NCI-H146 (cell line): ENCODE measurements around the gene EDNRA.

Experiments
- DNase-seq: peaks from one replicate; lab custom pipeline; 2025; lab: John Stamatoyannopoulos, UW

The EDNRA gene

DNA sequence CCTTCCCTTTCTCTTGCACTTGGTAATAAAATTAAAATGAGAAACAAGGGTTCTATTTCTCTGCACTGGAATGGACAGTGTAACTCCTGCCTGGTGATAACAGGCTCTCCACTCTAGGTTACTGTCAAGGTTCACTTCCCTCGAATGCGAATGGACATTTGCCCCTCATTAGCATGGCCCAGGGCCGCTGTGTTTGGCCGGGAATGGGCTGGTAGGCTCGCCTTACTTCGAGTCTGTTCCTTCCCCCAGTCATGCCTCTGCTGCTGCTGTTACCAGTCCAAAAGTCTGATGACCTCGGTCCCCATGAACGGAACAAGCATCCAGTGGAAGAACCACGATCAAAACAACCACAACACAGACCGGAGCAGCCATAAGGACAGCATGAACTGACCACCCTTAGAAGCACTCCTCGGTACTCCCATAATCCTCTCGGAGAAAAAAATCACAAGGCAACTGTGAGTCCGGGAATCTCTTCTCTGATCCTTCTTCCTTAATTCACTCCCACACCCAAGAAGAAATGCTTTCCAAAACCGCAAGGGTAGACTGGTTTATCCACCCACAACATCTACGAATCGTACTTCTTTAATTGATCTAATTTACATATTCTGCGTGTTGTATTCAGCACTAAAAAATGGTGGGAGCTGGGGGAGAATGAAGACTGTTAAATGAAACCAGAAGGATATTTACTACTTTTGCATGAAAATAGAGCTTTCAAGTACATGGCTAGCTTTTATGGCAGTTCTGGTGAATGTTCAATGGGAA, 61.5 kb downstream of the EDNRA start:
- DNase-seq: no peak

- no peak for DNase-seq
Observed at GRCh38 chr4:147543034-147543433, 62.1 kb downstream of the EDNRA start.

DNA sequence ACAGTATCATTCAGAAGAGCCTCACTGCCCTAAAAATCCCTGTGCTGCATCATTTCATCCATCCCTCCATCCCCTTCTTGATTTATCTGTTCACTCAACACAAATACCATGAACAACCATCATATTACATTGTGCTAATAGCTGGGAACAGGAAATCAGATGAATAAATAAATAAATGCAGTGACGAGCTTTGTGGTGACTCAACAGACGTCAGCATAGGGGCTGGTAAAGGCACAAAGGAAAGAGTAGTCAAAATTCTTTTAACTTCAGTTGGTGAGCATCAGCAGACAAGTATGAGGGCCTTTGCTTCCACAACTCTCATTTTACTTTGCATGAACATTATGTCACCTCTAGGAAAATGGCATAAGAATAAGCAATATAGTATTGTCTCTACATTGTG, 65.5 kb downstream of the EDNRA start:
- no peak for DNase-seq

DNA sequence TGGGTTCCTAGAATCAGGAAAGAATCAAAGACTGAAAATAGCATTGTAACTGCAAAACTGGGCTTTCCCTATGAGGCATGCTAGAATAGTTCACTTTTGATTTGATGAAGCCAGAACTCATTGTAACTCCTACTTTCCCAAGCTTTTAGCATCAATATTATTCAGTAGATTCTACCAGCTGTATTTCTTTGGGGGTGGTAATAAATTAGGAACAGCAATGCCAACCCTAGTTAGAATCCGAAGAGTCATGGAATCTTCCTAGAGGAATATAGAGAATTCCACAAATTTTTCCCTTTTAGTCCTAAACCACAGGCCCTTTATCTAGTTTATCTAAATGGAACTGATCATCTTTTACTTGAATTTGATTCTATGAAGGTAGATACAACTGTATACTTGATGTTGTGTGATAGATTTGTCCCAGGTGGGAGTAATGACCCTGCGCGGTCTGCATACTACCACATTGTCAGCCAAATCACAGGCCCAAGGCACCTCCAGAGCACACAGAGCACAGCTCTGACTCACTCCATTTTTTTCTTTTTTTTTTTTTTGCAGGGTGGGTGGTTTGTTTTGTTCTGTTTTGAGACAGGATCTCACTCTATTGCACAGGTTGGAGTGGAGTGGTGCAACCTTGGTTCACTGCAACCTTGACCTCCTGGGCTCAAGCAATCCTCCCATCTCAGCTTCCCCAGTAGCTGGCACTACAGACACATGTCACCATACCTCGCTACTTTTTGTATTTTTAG, 66.6 kb downstream of the EDNRA start:
- no peak for DNase-seq

GRCh38 chr4:147548256-147548655, 67.4 kb downstream of the EDNRA start:
- DNase-seq: no peak

DNA sequence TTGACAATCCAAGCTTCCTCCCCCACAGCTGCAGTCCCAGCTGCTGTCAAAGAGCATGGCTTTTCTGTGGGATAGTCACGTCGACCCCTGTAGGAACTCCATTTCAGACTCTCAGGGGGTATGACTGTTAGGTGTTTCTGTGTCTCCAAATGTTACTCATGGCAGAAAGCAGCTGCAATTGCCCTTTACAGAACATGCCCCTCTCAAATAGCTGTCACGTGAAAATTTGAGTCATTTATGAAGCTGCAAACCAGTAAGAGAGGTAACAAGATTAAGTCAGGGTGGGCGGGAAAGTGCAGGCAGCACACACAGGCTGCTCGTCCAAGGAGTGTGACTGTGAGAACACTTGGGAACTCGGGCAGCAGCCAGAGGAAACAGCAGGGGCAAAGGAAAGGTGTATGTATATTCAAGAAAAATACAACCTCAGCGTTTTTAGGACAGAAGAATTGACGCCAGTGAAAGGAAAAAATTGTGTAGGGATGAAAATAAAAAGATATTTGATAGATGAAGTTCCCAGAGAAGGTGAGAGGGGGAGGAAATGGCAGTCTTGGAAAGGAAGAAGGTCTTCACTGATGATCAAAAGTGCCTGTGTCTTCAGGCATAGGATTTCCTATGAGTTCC, 69.8 kb downstream of the EDNRA start:
- no peak for DNase-seq

DNA sequence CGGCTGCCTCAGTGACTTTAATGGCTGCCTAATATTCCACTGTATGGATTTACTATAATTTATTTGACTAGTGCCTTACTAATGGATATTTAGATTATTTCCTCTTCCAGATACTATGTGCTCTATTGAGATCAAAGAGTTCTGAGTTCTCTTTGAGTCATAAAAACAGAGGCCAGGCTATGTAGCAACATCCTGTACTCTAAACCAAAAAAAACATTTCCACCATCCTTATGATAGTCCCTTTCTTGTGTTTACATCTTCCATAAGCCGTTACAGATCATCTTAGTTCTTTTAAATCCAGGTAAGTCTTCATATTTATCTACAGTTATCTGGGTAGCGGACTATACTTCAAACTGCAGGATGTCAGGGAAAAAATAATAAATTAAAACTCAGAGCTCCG, 79.7 kb downstream of the EDNRA start:
- no peak for DNase-seq

- DNase-seq: no peak
Observed at GRCh38 chr4:147566762-147567161, 85.9 kb downstream of the EDNRA start.

GRCh38 chr4:147567276-147567675, 86.4 kb downstream of the EDNRA start:
- no peak for DNase-seq

- DNase-seq: no peak
Observed at GRCh38 chr4:147570616-147571015, 89.7 kb downstream of the EDNRA start.

- no peak for DNase-seq
Observed at GRCh38 chr4:147571036-147571770, 90.3 kb downstream of the EDNRA start.

GRCh38 chr4:147576084-147576483, 95.2 kb downstream of the EDNRA start:
- no peak for DNase-seq

DNA sequence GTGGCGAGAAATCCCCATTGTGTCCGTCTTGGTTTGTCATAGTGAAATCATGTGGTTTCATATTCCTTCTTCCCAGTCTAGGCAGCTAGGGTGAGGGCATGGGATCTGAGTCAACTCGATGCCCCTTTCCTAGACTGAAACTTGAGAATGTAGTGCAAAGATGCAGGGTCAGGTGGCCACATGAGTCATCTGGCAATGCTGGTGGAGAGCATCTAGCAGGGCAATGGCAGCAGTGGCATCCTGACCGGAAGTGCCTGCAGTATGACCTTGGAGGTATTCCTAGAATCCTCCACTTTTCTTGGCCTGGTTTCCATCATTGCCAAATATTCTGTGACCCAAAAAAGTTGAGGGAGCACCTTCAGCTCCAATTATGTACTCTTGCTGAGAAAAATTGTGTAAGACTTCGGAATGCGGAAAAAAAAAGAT, 97.2 kb downstream of the EDNRA start:
- DNase-seq: no peak

DNA sequence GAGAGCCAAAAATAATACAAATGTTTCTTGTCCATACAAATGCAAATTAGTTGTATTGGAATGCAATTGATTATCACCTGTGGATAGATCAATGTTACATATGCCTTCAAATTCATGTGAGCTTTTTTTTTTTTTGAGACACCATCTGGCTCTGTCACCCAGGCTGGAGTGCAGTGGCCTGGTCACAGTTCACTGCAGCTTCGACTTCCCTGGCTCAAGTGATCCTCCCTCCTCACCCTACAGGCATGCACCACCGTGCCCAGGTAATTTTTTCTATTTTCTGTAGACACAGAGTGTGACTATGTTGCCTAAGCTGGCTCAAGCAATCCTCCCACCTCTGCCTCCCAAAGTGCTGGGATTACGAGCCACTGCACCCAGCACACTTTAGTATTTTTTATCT, 97.7 kb downstream of the EDNRA start:
- DNase-seq: no peak

DNA sequence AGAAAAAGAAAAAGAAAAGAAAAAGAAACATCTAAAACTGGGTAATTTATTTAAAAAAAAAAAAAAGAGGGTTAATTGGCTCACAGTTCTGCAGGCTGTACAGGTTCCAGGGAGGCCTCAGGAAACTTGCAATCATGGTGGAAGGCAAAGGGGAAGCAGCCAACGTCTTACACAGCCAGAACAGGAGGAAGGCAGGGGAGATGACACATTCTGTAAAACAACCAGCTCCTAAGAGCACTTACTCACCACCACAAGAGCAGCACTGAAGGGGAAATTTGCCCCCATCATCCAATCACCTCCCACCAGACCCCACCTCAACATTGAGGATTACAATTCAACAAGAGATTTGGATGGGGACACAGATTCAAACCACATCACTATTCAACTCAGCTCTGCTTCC, 99.5 kb downstream of the EDNRA start:
- DNase-seq: no peak

DNA sequence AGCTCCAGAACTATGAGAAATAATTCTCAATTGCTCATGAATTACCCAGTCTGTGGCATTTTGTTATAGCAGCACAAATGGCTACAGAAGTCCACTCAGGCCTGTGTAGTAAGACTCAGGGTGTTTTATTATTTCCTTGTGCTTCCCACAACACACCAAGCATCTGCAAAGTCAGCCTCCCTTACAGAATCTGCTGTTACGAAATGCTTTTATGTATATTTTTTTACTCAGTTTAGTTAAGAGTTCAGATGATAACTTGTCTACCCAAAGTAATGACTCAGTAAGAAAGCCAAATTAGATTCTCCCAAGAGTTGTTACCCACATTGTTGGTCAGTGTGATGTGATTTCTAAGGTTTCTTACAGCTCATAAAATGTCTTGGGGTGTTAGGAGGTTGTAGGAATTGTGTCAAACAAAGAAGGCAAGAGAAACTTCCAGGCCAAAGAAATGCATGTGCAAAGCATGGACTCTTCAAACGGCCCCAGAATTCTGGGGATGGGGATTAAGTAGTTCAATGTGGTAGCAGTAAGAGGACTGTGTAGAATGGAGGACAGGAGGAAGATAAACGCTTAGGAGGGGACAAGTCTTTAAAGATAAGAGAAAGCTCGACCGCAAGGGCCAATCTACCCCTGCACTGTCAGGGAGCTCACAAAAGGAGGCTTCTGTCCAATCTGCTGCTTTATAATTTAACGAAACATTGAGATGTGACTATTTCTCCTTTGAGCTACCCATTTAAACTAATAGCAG, 100.9 kb downstream of the EDNRA start:
- no peak for DNase-seq

DNA sequence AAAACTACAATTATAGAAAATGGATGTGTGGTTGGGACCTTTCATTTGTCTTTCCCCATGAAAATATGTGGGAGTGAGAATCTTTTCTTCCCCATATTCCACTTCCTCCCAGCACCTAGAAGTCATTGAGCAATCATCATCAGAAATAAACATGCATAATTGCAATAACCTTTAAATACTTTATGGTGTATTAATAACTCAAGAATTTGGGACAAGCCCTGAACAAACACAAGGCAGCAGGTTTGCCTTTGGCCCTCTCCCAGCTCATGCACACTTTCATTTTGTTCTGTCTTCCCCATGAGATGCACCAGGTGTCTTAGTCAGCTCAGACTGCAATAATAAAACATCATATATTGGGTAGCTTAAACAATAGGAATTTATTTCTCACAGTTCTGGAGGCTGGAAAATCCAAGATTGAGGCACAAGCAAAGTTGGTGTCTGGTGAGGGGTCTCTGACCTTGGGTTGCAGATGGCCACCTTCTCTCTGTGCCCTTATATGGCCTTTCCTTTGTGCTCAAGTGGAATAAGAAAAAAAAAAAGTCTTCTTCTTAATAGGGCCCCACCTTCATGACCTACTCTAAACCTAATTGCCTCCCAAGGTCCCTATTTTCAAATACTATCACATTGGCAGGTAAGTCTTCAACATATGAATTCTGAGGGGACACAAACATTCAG, 101.6 kb downstream of the EDNRA start:
- DNase-seq: no peak

DNA sequence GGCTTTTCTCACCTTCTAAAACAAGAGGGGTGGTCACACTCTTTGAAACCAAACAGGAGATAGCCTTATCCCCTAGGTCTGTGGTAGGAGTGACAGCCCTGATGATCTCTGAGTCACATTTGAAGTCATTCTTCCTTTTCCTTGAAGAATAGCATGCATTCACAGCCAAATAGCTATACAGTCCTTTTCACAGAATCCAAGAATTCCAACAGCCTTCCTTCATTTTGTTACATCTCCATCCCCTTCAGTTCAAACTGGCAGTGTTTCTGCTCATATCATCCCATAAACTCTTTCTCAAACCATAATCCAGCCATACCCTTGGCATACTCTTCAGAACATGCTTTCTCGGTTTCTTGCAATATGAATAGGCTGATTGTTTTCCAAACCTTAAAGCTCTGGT, 103.0 kb downstream of the EDNRA start:
- no peak for DNase-seq

DNA sequence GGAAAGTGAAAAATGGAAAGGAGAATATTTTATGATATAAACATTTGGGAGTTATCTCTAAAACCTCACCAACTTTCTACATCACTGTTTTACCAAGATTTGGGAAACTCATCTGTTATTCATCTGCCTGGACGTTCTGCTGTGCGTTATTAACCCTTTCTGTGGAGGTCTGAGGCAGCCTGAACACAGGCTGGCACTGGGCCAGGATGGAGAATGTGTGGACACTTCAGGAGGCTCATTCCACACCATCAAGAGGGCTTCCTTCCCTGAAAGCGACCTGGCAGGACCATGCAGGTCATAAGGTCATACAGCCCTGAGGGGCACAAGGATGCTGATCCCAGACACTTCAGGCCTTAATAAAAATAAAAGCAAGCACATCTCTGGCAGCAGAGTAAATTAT, 105.1 kb downstream of the EDNRA start:
- no peak for DNase-seq

DNA sequence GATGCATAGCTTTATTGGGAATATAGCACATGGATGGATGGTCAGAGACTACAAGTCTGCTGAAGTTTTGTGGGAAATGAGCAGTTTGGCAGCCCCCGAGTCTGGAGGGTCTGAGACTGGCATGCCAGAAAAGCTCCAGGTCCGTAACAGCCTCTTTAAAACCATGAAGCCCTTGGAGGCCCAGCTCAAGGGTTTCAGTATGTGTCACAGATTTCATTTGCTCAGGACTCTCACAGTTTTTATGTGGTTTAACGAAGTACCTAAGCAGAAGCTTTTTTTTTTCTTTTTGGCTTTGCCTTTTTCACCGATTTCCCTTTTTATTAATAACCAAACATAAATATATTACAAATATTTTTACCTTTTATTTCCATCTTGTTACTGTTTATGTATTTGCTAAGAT, 105.7 kb downstream of the EDNRA start:
- no peak for DNase-seq

- no peak for DNase-seq
Observed at GRCh38 chr4:147587041-147587440, 106.1 kb downstream of the EDNRA start.
